Retinal pigment epithelial cell (primary cell): ENCODE results near the gene TRPM3.

ENCODE experiments used
- DNase-seq: peaks from one replicate; pipeline ENCODE4 v3.0.0-alpha.2; 2010; ENCODE audit warnings: low read depth
- H3K4me3 ChIP-seq: 2 replicates; pipeline ENCODE4 v1.5.1; 2011; ENCODE audit warnings: mild to moderate bottlenecking, low read length, control low read depth, moderate library complexity
- TF ChIP-seq, protein P1 (sequence below): conservative IDR thresholded peaks from 2 replicates; pipeline ENCODE4 v1.5.1; 2011; ENCODE audit warnings: low read depth, low read length, control low read depth, inconsistent platforms

TRPM3 gene

DNA sequence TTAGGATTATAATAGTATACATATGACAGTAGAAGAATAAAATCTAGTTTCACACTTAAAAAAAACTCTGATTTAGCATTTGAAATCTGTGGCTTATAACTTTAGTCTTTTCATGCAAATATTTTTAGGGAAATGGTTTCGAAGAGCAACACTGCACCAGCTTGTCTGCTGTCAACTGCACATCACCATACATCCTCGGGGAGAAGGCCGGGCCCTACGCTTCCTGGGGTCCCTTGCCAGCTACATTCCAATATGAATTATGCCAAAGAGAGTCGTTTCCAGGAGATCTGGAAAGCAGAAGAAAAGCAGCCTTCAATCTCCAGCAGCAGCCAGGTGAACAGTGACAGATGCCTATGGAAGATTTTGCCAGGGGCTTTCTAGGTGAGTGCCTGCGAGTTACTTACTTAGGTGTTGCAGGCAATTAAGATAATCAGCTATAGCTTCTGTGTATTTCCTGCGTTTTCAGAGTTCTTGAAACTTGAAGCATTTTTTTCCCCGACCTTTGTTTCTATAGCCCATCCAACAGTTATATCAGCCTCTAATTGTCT is 166.8 kb downstream of the TRPM3 start:
- peak overlapping the region; percentile 37 for H3K4me3 ChIP-seq
- no peak for DNase-seq
- TF ChIP-seq, protein P1, sequence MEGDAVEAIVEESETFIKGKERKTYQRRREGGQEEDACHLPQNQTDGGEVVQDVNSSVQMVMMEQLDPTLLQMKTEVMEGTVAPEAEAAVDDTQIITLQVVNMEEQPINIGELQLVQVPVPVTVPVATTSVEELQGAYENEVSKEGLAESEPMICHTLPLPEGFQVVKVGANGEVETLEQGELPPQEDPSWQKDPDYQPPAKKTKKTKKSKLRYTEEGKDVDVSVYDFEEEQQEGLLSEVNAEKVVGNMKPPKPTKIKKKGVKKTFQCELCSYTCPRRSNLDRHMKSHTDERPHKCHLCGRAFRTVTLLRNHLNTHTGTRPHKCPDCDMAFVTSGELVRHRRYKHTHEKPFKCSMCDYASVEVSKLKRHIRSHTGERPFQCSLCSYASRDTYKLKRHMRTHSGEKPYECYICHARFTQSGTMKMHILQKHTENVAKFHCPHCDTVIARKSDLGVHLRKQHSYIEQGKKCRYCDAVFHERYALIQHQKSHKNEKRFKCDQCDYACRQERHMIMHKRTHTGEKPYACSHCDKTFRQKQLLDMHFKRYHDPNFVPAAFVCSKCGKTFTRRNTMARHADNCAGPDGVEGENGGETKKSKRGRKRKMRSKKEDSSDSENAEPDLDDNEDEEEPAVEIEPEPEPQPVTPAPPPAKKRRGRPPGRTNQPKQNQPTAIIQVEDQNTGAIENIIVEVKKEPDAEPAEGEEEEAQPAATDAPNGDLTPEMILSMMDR = no peak

DNA sequence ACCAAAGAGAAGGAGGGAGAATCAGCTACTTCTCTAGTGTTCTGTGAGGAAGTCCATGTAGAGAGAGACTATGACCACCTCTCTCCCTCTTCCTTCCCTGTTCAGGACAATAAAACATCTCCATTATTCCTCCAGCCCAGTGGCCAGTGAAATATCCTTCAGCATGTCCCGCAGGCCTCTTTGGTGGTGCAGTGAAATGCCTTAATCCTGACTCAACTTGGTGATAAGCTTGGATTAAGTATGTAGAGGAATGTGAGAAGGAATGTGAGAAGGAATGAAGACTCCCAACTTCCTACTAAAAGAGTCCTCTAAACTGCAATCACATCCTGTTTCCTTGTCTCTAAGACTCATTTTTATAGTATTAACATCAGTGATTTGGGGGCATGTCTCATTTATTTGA is 167.3 kb downstream of the TRPM3 start:
- peak; percentile 87 for DNase-seq
- TF ChIP-seq, protein P1 = no peak
- peak overlapping the region; percentile 37 for H3K4me3 ChIP-seq

DNA sequence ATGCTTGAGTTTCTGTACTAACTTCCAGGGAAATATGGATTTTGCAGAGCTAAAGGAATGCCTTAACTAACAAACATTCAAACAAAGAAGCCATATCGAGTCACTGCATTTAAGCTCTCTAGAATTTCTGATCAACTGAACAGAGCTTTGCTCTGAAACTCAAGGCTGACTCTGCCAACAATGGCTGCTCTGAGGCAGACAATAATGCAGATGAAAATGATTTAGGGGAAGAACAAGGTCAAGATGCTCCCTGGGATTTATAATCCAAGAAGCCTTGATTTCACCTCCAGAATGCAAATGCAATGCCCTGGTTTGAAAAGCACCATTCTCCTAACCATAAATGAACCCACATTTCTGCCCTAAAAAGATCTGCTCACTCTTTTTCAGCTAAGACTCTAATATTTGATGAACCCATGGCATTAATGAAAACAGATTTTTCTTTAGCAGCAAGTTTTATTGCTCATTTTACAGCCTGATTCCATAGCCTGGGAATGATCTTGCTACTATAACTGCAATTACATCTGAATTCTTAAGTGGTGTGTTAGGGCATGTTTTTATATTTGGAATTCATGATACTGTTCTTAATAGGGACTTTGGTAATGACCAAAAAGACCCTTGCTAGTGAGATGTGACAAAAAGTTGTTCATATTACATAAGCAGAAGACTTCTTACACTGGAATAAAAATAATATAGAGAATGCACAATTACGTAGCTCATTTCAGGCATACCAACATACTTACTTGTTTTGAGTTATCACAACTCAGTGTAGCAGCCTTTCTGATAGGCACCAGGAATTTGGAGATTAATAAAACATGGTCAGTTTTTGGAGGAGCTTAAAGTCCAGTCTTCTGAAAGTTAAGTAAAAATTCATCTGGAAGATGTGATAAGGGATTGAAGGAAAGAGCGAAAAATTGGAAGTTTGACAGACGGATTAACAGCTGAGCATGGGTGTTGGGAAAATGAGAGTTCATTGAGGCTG is 169.4 kb downstream of the TRPM3 start:
- TF ChIP-seq, protein P1 = no peak
- DNase-seq = peak; percentile 54
- no peak overlapping the region for H3K4me3 ChIP-seq

DNA sequence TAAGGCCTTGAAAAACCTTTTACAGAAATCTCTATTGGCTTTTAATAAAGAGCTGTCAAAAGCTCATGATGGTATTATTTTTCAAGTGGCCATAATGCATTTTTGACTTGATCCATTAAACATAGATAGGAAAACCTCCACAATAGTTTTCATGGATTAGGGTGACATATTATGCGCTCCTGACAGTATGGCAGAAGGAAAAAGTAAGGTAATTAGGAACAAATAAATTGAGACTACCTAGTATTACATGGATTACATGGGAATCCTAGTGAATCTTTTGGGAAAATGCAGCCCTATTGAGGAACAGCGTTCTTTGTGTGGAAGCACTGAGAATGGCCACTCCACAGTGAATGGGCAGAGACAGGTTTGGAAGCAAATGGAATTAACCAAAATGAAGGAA is 171.2 kb downstream of the TRPM3 start:
- DNase-seq = no peak
- no peak overlapping the region for H3K4me3 ChIP-seq
- TF ChIP-seq, protein P1 = no peak

DNA sequence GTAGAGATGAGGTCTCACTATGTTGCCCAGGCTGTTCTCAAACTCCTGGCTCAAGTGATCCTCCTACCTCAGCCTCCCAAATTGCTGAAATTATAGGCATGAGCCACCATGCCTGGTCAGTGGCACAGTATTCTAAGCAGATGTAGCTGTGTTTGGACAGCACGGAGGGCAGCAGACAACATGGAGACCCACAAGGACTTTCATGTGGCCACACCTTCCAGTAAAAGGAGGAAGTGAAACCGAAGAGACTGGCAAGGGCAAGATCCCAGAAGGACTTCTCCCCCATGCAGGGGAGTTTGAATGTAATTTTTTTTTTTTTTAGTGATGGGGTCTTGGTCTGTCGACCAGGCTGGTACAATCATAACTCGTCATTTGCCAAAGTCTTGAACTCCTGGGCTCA is 172.2 kb downstream of the TRPM3 start:
- no peak overlapping the region for H3K4me3 ChIP-seq
- no peak for DNase-seq
- TF ChIP-seq, protein P1 = no peak

DNA sequence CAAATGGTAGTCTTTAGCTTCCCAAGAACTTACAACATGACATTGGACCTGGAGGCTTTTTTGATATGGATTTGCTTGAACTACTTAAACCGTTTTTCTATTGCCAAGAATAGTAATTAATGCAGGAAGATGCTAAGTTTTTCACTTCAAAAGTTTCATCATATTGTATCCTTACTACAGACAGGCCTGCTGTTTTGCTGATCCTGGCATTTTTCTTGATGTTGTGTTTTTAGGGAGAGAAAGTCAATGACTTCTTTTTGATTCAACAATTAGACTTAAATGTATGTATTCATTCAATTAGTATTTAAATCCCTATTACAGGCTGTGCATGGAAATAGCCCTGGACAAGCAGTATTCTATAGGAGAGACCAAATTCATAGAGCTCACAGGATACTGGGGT is 172.7 kb downstream of the TRPM3 start:
- TF ChIP-seq, protein P1 = no peak
- no peak for DNase-seq

More for the DNA sequence above, 172.7 kb downstream of the TRPM3 start:
- no peak overlapping the region for H3K4me3 ChIP-seq
